ENCODE results near the gene CREB3L2. TPM values are rescaled to one million over a fixed set of nuclear protein-coding genes. Genes with fewer than 3 reads are reported as not detected.

CREB3L2 gene
- total and polyA plus RNA-seq, 2 of the 8 experiments (the other 6 are each of a cell fraction or from before 2014, with no cell fraction given), result 14.4 to 48.3 TPM

DNA sequence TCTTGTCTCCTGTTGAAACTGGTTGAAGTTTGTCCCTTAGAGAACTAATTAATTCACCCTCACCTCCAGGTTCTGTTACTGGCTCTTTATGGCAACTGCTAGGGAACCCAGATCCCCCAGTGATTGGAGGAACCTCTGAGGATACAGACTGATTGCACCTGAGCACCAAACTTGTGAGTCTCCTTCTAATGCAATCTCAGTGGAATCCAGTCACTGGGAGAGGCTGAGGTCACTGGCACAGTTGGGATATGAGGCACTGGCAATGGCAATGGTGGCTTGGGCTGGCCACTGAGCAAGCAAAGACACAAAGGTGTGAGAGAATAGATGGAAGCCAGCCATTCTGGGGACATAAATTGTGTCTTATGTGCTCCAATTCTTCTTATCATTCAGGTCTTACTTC is 149.8 kb downstream of the CREB3L2 start:
- H3K4me1 ChIP-seq (replicated peaks in 1 of 4; ENCODE audit: control insufficient read depth in 3 of 4, insufficient read depth in 4 of 4, low read length in 3 of 4), result no peaks in the 10 kb centered on the region; a peak in 2 of 7 replicates
- H2BK12ac ChIP-seq (ENCODE audit: low read depth, low read length), result no peak overlapping the region
- ChIA-PET POLR2A (ENCODE audit: partially characterized antibody) (interaction anchor here (1.0 kb wide), 1 partner anchor 23 kb away, joined by 3 read pairs; no protein-coding TSS in a partner anchor), CTCF (ENCODE audit: partially characterized antibody) (no interaction called here)
- H4K20me1 ChIP-seq (replicated peaks in 1 of 2; ENCODE audit: control insufficient read depth in 1 of 2, insufficient read depth in 2 of 2, low read length in 2 of 2), result no peaks in the 10 kb centered on the region
- peaks cover 11 to 22% (median 17%) of the 10 kb centered on the region in 4 experiments for H3K27me3 ChIP-seq (replicated peaks in 1 of 4; ENCODE audit: control insufficient read depth in 3 of 4, extremely low read depth in 1 of 4, insufficient read depth in 3 of 4, low read length in 3 of 4)
- DNase-seq (ENCODE audit: low read depth in 1 of 2, low spot score in 2 of 2), result no peak
- H4K91ac ChIP-seq (replicated peaks; ENCODE audit: insufficient read length, low read length), result no peak overlapping the region
- H3K79me1 ChIP-seq (ENCODE audit: low read depth, low read length), result no peaks in the 10 kb centered on the region
- no peak overlapping the region for H4K5ac ChIP-seq (ENCODE audit: insufficient read length, low read depth, low read length)
- H4K8ac ChIP-seq (ENCODE audit: extremely low read depth, insufficient read depth, low read length), result no peak overlapping the region
- H2BK20ac ChIP-seq (ENCODE audit: low read length), result no peak overlapping the region
- H3K23ac ChIP-seq (ENCODE audit: insufficient read length), result no peak overlapping the region
- H2AK5ac ChIP-seq (ENCODE audit: low read depth, low read length), result no peak overlapping the region
- no peak overlapping the region for H3K4me2 ChIP-seq (ENCODE audit: insufficient read depth in 1 of 2, low read depth in 2 of 2, low read length in 2 of 2)
- no peaks in the 10 kb centered on the region for H3K79me2 ChIP-seq (ENCODE audit: control insufficient read depth in 1 of 2, insufficient read depth in 2 of 2, low read length in 2 of 2)
- H2BK5ac ChIP-seq (ENCODE audit: low read depth, low read length), result no peak overlapping the region
- no peak overlapping the region for H3K18ac ChIP-seq (ENCODE audit: extremely low read depth, low read length)
- peaks cover 4% of the 10 kb centered on the region for H3K23me2 ChIP-seq (ENCODE audit: low read depth, low read length)
- H3K9me3 ChIP-seq (ENCODE audit: insufficient read depth in 2 of 2, low read depth in 1 of 2, low read length in 1 of 2), result no peaks in the 10 kb centered on the region
- H3K4me3 ChIP-seq (ENCODE audit: extremely low read depth in 1 of 4, insufficient read depth in 2 of 4, low read depth in 3 of 4, low read length in 4 of 4), result no peak overlapping the region
- no peaks in the 10 kb centered on the region for H3K36me3 ChIP-seq (ENCODE audit: control insufficient read depth in 2 of 4, insufficient read depth in 4 of 4, low read length in 3 of 4)
- no peak overlapping the region for H3K56ac ChIP-seq (replicated peaks; ENCODE audit: insufficient read length, low read depth, low read length)
- no peak for FAIRE-seq
- no peak overlapping the region for H3K4ac ChIP-seq (replicated peaks; ENCODE audit: insufficient read length, low read depth, low read length)
- H3K14ac ChIP-seq (ENCODE audit: insufficient read length), result no peak overlapping the region
- H2BK15ac ChIP-seq (ENCODE audit: low read length), result no peak overlapping the region
- no peak overlapping the region for H3K27ac ChIP-seq (ENCODE audit: low read depth, low read length)
- no peak overlapping the region for H2BK120ac ChIP-seq (replicated peaks; ENCODE audit: low read depth, low read length)
- no peak overlapping the region for H2AFZ ChIP-seq (ENCODE audit: low read length)
- no peak overlapping the region for H3K9ac ChIP-seq (replicated peaks in 1 of 4; ENCODE audit: extremely low read depth in 1 of 4, low read depth in 3 of 4, low read length in 3 of 4)
- TF ChIP-seq TAF7 (optimal IDR thresholded peaks at IDR 0.05; ENCODE audit: borderline replicate concordance, low read depth, low read length) (no peak), POU5F1 (IDR thresholded peaks at IDR 0.05; ENCODE audit: low read depth, low read length) (no peak), SP2 (IDR thresholded peaks at IDR 0.05; ENCODE audit: low read length) (no peak), SRF (IDR thresholded peaks at IDR 0.05; ENCODE audit: low read depth, low read length) (no peak), EZH2 (IDR thresholded peaks at IDR 0.05; ENCODE audit: low read depth, low read length, severe bottlenecking) (no peak), ZNF274 (IDR thresholded peaks at IDR 0.05; ENCODE audit: borderline replicate concordance, extremely low read depth, low read length) (no peak), SUZ12 (IDR thresholded peaks at IDR 0.05; ENCODE audit: low read length) (no peak), KDM5A (IDR thresholded peaks at IDR 0.05; ENCODE audit: low read length) (no peak), NANOG (IDR thresholded peaks at IDR 0.05; ENCODE audit: insufficient read depth, low read depth, low read length, poor library complexity, severe bottlenecking) (no peak), RXRA (IDR thresholded peaks at IDR 0.05; ENCODE audit: insufficient read depth, low read depth, low read length) (no peak), RBBP5 (IDR thresholded peaks at IDR 0.05; ENCODE audit: borderline replicate concordance, low read depth, low read length) (no peak), MAFK (IDR thresholded peaks at IDR 0.05; ENCODE audit: low read depth, low read length) (no peak), USF2 (IDR thresholded peaks at IDR 0.05; ENCODE audit: low read length) (no peak), CEBPB (IDR thresholded peaks at IDR 0.05; ENCODE audit: low read depth, low read length) (no peak)
